Brain microvascular endothelial cell (primary cell): ENCODE measurements around the gene TPD52L2.

Source experiments
- DNase-seq: peaks from one replicate; pipeline ENCODE4 v3.0.0-alpha.2; 2020
- H3K27ac ChIP-seq: fragments of 250-450 bp; sonication (Bioruptor Pico); 2 replicates; pipeline ENCODE4 v1.5.1; 2020; ENCODE audit warnings: mild to moderate bottlenecking, moderate library complexity
- H3K27me3 ChIP-seq: fragments of 250-450 bp; sonication (Bioruptor Pico); replicated peaks from 2 replicates; pipeline ENCODE4 v1.5.1; 2020; ENCODE audit warnings: mild to moderate bottlenecking
- H3K36me3 ChIP-seq: fragments of 250-450 bp; sonication (Bioruptor Pico); replicated peaks from 2 replicates; pipeline ENCODE4 v1.5.1; 2020; ENCODE audit warnings: mild to moderate bottlenecking
- H3K4me3 ChIP-seq: 2 replicates; pipeline ENCODE4 v1.5.1; 2011; ENCODE audit warnings: low read depth, mild to moderate bottlenecking, control low read depth, low read length, moderate library complexity
- in situ Hi-C: cut with HindIII; loops from 2 replicates; pipeline ENCODE4 v1.10.0; 2017; ENCODE audit warnings: low sequenced_read_pairs, low pct_ligation_motif_present
- TF ChIP-seq, protein P1 (sequence below): IDR thresholded peaks from 2 replicates; pipeline ENCODE4 v1.5.1; 2011; ENCODE audit warnings: low read depth, mild to moderate bottlenecking, moderate library complexity, low read length, control low read depth, inconsistent platforms; ENCODE audit errors: missing control alignments

The TPD52L2 gene

DNA sequence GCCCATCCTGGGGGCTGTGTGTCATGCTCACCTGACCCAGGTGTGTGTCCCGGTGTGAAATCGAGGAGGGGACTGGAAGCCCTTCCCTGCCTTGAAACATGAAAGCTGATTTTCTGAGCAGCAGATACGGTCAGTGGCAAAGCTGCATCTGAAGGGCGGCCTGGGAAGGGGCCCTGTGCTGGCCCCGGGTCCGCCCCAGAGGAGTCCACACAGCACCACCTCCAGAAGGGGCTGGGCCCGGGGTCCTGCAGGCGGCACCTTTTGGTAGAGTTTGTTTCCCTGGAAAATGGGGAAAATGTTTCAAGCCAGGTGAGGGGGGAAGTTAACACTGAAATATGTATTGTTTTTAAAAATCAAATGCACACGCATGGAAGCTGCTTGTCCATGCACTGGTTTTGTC lies 70.4 kb downstream of the TPD52L2 start:
- TF ChIP-seq, protein P1, sequence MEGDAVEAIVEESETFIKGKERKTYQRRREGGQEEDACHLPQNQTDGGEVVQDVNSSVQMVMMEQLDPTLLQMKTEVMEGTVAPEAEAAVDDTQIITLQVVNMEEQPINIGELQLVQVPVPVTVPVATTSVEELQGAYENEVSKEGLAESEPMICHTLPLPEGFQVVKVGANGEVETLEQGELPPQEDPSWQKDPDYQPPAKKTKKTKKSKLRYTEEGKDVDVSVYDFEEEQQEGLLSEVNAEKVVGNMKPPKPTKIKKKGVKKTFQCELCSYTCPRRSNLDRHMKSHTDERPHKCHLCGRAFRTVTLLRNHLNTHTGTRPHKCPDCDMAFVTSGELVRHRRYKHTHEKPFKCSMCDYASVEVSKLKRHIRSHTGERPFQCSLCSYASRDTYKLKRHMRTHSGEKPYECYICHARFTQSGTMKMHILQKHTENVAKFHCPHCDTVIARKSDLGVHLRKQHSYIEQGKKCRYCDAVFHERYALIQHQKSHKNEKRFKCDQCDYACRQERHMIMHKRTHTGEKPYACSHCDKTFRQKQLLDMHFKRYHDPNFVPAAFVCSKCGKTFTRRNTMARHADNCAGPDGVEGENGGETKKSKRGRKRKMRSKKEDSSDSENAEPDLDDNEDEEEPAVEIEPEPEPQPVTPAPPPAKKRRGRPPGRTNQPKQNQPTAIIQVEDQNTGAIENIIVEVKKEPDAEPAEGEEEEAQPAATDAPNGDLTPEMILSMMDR, result no peak
- DNase-seq, result no peak
- in situ Hi-C loops, result no loop called here
- Histone ChIP-seq H3K36me3 (peaks cover 74% of the 10 kb centered on the region), H3K27me3 (no peaks in the 10 kb centered on the region), H3K4me3 (no peak overlapping the region), H3K27ac (no peak overlapping the region)

DNA sequence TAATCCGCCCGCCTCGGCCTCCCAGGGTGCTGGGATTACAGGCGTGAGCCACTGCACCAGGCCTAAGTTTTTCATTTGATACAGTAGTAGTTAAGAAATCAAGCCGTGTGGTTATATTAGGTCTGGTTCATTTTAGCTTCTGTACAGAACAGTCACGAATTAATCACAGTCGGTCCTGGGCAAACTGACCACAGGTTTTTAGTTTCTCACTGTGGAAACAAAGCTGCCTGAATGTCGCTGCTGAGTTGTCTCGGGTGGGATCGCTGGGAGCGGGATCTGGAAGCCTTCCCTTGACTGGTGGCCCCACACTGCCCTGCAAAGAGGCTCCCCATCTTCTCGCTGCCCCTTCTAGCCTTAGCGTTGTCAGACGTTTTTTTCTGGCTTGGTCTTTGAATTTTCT lies 72.5 kb downstream of the TPD52L2 start:
- TF ChIP-seq, protein P1, result no peak
- Histone ChIP-seq H3K36me3 (peaks cover 63% of the 10 kb centered on the region), H3K27ac (no peak overlapping the region), H3K4me3 (no peak overlapping the region), H3K27me3 (no peaks in the 10 kb centered on the region)
- in situ Hi-C loops, result no loop called here
- no peak for DNase-seq

DNA sequence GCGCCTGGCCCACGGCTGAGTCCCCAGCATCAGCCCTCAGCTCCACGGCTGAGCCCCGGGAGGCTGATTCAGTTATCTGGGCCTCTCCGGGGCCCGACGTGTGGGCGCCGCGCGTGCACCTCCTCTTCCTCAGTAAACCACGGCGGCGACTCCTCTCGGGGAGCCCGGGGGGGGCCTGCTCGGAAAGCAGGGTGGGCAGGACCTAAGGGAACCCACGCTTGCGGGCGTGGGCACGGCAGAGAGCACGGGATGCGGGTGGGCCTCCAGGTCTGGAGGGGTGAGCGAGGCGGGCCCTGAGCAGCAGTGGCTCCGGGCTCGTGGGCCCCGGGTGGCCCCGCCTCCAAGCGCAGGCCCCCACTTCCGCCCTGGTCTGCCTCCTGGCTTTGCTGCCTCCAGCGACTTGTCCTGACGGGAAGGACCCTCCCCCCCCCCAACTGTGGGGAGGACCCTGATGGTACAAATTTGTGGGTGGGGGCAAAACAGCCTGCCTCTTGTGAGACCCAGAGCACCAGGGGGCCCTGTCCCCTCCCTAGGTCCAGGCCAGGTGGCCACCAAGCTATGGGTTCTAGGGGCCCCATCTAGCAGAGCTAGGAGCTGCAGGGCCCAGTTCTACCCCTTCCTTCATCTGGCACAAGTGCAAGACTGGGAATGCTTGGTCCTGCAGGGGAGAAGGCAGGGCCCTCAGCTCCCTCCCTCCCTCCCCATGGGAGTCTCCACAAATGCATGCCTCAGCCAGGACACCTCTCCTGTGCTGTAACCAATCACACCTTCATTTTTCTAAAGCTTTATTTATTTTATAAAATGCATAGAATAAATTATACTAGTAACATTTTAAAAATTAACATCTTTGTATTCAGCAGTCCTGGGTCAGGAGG lies 74.2 kb downstream of the TPD52L2 start:
- Histone ChIP-seq H3K27me3 (no peaks in the 10 kb centered on the region), H3K27ac (no peak overlapping the region), H3K36me3 (peaks cover 63% of the 10 kb centered on the region), H3K4me3 (no peak overlapping the region)
- DNase-seq, result no peak
- in situ Hi-C loops, result no loop called here
- TF ChIP-seq, protein P1, result no peak

DNA sequence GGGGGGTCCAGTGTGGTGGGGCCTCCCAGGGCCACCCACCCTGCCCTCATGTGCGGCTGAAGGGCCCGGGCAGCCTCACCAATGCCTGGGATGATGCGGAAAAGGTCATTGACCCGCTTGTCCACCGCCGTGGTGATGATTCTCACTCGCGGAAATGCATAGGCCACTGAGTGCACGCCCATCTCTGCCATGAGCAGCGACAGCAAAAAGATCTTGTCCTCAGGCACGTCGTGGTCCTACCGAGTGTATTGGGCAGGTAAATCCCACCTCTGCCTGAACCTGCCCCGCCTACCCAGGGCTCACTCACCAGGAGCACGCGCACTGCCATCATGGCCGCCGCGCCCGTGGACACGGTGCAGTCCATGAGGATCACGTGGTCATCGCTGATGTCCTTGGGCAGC lies 75.0 kb downstream of the TPD52L2 start:
- no peaks in the 10 kb centered on the region for H3K27me3 ChIP-seq
- no peak for DNase-seq
- H3K27ac ChIP-seq, result no peak overlapping the region
- in situ Hi-C loops, result no loop called here
- TF ChIP-seq, protein P1, result no peak
- H3K4me3 ChIP-seq, result no peak overlapping the region
- peaks cover 62% of the 10 kb centered on the region for H3K36me3 ChIP-seq

DNA sequence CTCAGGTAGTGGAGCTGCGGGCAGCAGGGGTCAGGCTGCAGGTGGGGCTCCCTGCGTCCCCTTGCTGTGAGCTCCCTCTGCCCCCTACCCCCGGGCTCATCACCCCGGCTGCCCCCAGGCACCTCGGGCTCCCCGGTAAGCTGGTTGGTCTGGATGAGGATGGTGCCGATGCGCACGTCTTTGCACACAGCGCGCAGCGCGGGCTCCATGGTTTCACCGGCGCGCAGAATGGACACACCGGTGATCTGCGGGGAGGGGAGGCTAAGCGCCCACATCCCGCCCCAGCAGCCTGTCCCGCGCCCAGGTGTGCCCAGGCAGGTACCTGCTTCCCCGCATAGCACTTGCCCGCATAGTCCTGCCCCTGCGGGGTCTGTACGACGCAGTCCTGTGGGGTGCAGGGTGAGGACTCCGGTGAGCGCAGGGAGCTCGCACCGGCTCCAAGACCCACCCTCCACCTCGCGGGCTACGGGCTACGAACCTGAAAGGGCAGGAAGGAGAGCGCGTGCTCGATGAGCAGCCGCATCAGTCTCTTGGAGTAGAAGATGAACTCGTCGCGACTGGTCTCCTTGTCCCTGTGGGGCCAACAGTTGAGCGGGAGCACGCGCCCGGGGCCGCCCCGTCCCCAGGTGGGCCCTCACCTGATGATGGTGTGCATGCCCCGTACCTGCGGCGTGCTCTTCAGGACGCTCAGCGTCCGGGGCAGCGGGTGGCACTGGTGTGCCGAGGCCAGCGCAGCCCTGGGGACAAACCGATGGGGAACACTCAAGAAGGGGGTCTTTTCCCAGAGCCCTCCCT lies 75.6 kb downstream of the TPD52L2 start:
- DNase-seq, result no peak
- no peak overlapping the region for H3K27ac ChIP-seq
- H3K27me3 ChIP-seq, result no peaks in the 10 kb centered on the region
- peaks cover 62% of the 10 kb centered on the region for H3K36me3 ChIP-seq
- H3K4me3 ChIP-seq, result no peak overlapping the region
- TF ChIP-seq, protein P1, result no peak
- in situ Hi-C loops, result no loop called here
